HL-60 (cell line): ENCODE results near the gene MED26.
"Not testable (repeated sequence)": the region's sequence is repeated elsewhere in the genome, so short reads cannot be mapped to it uniquely, and the experiment has no call there.

ENCODE experiments used
- DNase-seq, 2 experiments: peaks; one replicate each; pipeline ENCODE4 v3.0.0-alpha.2; 2010 to 2020; ENCODE audit warnings: low read depth in 1 of 2, low spot score in 1 of 2
- H3K27ac ChIP-seq: fragments of 250-450 bp; sonication (Bioruptor Pico); replicated peaks from 2 replicates; pipeline ENCODE4 v1.5.1; 2020; ENCODE audit warnings: mild to moderate bottlenecking, moderate library complexity
- H3K27me3 ChIP-seq: fragments of 250-450 bp; sonication (Bioruptor Pico); 2 replicates; pipeline ENCODE4 v1.5.1; 2021; ENCODE audit warnings: mild to moderate bottlenecking, moderate library complexity; ENCODE audit not compliant: insufficient read depth, poor library complexity, severe bottlenecking
- H3K4me3 ChIP-seq: replicated peaks from 2 replicates; pipeline ENCODE4 v1.5.1; 2011; ENCODE audit warnings: mild to moderate bottlenecking, control low read depth, low read length; ENCODE audit not compliant: insufficient read depth
- CTCF ChIP-seq: IDR thresholded peaks from one replicate; pipeline ENCODE4 v1.5.1; 2011; ENCODE audit warnings: low read length, control low read depth, inconsistent platforms; ENCODE audit not compliant: insufficient read depth
- GABPA ChIP-seq: IDR thresholded peaks from 2 replicates; pipeline ENCODE4 v1.6.1; 2012; ENCODE audit warnings: low read depth
- POLR2AphosphoS5 ChIP-seq: IDR thresholded peaks from 2 replicates; pipeline ENCODE4 v1.6.1; 2012; ENCODE audit warnings: low read depth
- REST ChIP-seq: IDR thresholded peaks from 2 replicates; pipeline ENCODE4 v1.6.1; 2012; ENCODE audit warnings: low read depth; ENCODE audit not compliant: insufficient replicate concordance
- SPI1 ChIP-seq: IDR thresholded peaks from 2 replicates; pipeline ENCODE4 v1.6.1; 2012; ENCODE audit warnings: low read depth, mild to moderate bottlenecking, borderline replicate concordance

MED26 gene

GRCh38 chr19:16654627-16655026, 26.6 kb upstream of the MED26 start:
- Histone ChIP-seq H3K27ac (no peak overlapping the region), H3K4me3 (no peak overlapping the region), H3K27me3 (no peaks in the 10 kb centered on the region)
- no peak for DNase-seq
- TF ChIP-seq GABPA (no peak), SPI1 (no peak)

- no peaks in the 10 kb centered on the region for H3K27me3 ChIP-seq
- H3K4me3 ChIP-seq = no peak overlapping the region
- TF ChIP-seq POLR2AphosphoS5 (no peak), GABPA (no peak)
- no peak for DNase-seq
- H3K27ac ChIP-seq = no peak overlapping the region
Measured at GRCh38 chr19:16654140-16654539, 26.1 kb upstream of the MED26 start.

GRCh38 chr19:16652854-16653253, 24.9 kb upstream of the MED26 start:
- no peaks in the 10 kb centered on the region for H3K27me3 ChIP-seq
- TF ChIP-seq POLR2AphosphoS5 (no peak), GABPA (no peak)
- H3K27ac ChIP-seq = no peak overlapping the region
- H3K4me3 ChIP-seq = no peak overlapping the region
- DNase-seq = no peak

GRCh38 chr19:16651421-16652188, 23.6 kb upstream of the MED26 start:
- DNase-seq, H3K4me3 ChIP-seq, H3K27me3 ChIP-seq, H3K27ac ChIP-seq: not testable (repeated sequence)

- H3K4me3 ChIP-seq = no peak overlapping the region
- TF ChIP-seq SPI1 (no peak), REST (no peak), CTCF (no peak), POLR2AphosphoS5 (no peak), GABPA (no peak)
- no peak for DNase-seq
- no peak overlapping the region for H3K27ac ChIP-seq
- H3K27me3 ChIP-seq = no peaks in the 10 kb centered on the region
Measured at GRCh38 chr19:16650821-16651220, 22.8 kb upstream of the MED26 start.

GRCh38 chr19:16649734-16650133, 21.7 kb upstream of the MED26 start:
- no peaks in the 10 kb centered on the region for H3K27me3 ChIP-seq
- no peak for DNase-seq
- no peak for TF ChIP-seq GABPA
- TF ChIP-seq REST = no peak
- TF ChIP-seq CTCF = no peak
- TF ChIP-seq POLR2AphosphoS5 = no peak
- no peak for TF ChIP-seq SPI1
- H3K4me3 ChIP-seq = no peak overlapping the region
- no peak overlapping the region for H3K27ac ChIP-seq
